GM11168 (cell line): ENCODE measurements around the gene ASAP2.

Source experiments
- in situ Hi-C: fragments of 300-500 bp; cut with MboI; formaldehyde crosslinking; loops from one replicate; pipeline ENCODE4 v1.12.0; 2022; ENCODE audit warnings: low sequenced_read_pairs; ENCODE audit not compliant: unreplicated experiment

The ASAP2 gene

DNA sequence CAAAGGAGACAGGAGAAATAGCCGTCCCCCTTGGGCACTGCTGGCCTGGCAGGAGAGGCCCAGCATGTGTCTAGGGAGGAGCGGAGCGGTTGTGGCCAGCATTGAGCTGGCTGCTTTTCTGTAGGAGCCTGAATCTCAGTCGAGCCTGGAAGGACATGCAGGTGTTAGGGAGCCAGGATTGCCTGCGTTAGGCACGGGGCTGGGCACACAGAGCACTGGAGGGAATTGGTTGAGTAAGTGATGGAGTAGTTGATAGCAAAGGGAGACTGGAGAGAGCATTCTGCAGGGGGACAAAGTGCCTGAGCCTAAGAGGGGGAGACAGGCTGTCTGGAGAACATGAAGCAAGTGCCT is 22.8 kb downstream of the ASAP2 start:
- in situ Hi-C loops = no loop called here

- in situ Hi-C loops = no loop called here
Measured at GRCh38 chr2:9230051-9230802, 23.6 kb downstream of the ASAP2 start.

DNA sequence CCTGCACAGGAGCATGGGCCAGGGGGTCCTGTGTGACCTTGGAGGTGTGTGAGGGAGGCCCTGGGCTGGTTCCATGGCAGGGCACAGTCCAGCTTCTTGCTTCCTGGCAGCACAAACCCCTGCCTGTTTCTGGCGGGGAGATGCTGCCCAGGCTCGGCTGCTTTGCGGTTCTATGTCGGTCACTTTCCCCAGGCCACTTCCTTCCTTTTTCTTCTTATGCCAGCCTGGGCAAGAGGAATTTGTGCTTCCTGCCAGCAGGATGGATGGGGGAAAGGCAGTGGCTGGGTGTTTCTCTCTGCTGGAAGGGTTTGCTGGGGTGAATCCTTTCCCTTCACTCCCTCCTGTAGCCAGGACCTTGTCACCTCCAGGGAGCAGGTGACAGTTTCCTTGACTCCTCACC is 24.3 kb downstream of the ASAP2 start:
- in situ Hi-C loops = no loop called here

DNA sequence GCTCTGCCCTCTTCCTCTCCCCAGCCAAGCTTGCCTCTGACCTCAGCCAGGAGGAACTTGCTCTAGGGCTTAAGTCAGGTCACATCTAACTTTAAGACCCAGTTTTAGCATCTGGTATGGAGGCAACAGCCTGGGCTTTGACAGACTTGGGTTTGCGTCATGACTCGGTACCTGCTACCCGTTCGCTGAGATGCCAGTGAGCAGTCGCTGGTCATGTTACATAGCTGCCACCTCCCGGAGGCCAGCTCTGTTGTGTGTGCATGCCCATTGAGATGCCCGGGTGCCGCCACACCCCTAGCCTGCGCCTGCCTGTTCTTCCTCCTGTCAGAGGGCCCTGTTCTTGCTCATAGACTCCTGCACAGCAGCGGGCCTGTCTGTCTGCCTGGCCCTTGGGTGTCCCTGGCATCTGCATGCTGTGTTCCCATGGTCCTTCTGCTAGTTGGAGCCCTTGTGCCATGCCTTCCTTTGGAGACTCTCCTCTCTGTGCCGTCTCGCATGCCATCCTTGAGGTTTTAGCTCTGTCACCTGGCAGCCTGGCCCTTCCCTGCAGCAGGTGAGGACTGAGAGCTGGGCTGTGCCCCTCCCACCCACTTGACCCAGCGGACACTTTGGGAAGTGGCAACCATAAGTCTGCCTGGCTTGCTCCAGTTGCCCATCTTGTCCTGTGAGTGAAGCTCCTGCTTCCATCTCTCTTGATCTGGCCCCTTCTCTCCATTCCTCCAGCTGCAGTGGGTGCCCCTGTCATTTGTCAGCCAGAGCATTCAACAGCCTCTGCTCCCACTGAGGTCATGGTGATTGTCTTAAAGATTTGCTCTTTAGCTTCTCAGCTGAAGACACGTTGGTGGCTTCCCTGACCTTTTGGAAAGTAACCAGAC is 24.9 kb downstream of the ASAP2 start:
- in situ Hi-C loops = no loop called here

- in situ Hi-C loops = no loop called here
Measured at GRCh38 chr2:9232166-9232479, 25.5 kb downstream of the ASAP2 start.

DNA sequence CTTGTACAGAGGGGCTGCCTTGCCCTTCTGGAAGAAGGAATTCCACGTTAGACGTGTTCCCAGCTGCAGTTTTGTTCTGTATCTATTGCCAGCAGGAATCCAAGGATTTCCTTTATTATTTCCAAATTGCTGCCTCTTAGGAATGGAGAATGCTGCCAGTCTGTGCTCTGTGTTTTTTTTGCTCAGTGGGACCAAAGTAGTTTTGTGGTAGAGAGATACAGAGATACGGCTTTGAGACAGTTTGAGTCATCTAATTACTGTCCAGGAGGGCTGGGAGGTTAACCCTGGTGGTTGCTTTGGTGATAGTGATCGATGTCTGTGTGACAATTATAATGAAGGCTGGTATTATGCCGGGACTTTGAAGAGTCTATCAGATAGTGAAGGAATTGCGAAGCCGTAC is 26.3 kb downstream of the ASAP2 start:
- in situ Hi-C loops = no loop called here

DNA sequence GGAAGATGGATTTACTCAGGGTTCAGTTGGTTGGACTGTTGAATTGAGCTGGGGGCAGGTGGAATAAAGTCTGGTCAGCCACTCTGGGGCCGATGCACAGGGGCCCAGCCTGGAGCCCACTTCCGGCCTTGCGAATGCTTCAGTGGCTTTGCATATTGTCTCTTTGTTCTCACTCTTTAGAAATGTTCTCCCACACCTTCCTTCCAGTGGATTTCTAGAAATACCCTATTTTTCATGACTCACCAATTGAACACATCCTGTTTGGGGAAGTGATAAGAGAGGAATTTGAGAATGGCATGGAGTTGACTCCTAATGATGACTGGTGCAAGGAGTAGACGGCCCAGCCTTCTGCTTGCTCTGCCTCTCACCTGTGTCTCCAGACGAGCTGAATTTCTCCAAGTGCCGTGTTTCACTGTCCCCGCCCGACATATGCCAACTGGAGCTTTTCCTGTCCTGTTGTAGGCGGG is 28.1 kb downstream of the ASAP2 start:
- in situ Hi-C loops = no loop called here

- in situ Hi-C loops = no loop called here
Measured at GRCh38 chr2:9235147-9236044, 28.8 kb downstream of the ASAP2 start.

GRCh38 chr2:9236045-9236344 is 29.4 kb downstream of the ASAP2 start:
- in situ Hi-C loops = no loop called here

DNA sequence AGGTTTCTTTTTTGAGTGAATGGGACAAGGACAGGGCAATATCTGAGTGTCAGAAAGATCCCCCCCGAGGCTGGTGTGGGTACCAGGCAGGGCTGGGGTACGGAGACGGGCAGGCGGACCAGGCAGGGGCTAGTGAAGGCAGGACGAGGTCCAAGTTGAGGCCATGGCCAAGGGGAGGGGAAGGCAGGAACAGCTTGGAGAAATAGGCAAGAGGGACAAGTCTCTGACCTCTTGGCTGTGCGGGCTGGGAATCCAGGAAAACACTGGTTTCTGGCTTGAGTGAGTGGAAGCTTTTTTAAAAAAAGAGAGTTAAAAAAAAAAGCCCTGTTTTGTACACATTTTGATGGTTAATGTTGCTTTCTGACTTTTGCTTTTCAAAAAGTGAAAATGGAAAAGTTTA is 30.3 kb downstream of the ASAP2 start:
- in situ Hi-C loops = no loop called here

GRCh38 chr2:9237831-9238230 is 31.2 kb downstream of the ASAP2 start:
- in situ Hi-C loops = no loop called here

DNA sequence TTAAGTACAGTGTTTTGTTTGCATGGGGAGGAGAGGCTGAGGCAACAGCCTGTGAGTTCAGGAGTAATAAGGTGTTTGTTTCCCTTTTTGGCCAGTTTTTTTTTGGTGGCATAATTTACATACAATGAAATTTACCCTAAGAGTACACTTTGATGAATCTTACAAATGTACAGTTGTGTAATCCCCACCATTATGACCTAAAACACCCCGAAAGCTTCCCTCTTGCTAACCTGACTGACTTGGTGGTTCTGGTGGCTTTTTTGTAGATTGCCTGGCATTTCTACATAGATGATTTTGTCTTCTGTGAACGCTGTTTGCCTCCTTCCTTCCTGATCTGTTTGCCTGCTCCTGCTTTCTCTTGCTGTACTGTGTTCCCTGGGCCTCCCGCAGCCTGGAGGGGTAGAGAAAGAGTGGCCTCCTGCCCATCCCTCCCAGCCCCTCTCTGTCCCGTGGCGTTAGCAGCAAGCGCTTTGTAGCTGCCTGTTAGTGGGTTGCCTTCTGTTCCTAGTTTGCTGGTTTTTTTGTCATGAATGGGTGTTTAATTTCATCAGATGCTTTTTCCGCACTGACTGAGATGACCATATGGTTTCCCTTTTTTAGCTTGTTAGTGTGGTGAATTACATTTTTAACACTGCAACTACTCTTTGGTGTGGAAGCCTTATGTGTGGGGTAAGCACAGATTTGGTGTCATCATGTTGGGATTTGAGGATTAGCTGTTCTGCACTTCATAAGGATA is 32.1 kb downstream of the ASAP2 start:
- in situ Hi-C loops = no loop called here

DNA sequence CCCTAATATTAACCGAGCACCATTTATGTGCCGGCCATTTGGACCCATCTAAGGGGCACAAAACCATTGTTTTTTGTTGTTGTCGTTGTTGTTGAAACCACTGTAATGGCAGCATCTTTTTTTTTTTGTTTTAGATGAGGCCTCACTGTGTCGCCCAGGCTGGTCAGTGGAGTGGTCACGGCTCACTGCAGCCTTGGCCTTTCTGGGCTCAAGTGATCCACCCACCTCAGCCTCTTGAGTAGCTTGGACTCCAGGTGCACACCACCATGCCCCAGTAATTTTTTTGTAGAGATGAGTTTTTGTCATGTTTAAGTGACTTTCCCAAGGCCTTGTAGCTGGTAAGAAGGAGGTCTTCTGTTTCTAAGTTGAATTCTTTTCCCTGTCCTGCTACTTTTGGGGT is 33.0 kb downstream of the ASAP2 start:
- in situ Hi-C loops = no loop called here

DNA sequence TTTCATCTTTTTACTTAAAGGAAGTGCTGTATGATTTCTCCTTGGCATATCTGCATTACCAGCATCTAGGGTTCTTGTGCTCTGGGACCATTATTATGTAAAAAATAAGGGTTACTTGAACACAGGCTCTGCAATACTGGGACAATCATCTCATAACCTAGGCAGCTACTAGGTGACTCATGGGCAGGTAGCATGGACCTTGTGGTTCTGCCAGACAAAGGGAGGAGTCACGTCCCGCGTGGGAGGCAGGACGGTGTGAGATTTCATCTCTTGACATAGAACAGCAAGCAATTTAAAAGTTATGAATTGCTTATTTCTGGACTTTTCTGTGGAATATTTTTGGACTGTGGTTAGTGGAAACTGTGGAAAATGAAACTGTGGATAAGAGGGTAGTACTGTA is 34.1 kb downstream of the ASAP2 start:
- in situ Hi-C loops = no loop called here

DNA sequence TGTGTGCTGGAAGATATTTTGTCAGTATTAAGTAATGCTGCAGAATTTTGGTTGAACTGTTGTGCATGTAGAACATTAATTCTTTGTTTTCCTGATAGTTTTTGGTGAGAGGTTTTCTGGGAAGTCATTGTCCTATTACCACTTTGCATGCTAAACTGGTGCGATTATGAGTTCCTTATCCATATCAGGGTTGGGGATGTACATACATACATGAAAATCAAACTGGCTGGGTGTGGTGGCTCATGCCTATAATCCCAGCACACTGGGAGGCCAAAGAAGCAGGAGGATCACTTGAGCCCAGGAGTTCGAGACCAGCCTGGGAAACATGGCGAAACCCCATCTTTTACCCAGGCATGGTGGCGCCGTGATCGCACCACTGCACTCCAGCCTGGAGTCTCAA is 34.6 kb downstream of the ASAP2 start:
- in situ Hi-C loops = no loop called here

DNA sequence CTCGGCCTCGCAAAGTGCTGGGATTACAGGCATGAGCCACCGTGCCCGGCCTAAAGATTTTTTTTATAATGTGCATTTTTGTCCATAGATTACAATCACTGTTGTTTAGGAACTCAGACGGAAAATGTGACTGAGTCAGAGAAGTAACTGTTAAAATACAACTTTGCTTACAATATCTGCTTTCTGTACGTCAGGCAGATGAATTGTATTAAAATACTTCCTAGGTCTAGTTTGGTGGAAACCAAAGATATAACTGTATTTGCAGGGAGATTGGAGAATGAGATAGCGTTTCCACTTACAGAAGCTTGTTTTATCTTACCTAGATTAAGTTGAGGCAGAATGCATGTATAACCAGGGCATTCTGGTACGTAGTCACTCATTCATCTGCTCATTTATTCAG is 36.7 kb downstream of the ASAP2 start:
- in situ Hi-C loops = no loop called here

GRCh38 chr2:9244985-9245544 is 38.5 kb downstream of the ASAP2 start:
- in situ Hi-C loops = no loop called here

DNA sequence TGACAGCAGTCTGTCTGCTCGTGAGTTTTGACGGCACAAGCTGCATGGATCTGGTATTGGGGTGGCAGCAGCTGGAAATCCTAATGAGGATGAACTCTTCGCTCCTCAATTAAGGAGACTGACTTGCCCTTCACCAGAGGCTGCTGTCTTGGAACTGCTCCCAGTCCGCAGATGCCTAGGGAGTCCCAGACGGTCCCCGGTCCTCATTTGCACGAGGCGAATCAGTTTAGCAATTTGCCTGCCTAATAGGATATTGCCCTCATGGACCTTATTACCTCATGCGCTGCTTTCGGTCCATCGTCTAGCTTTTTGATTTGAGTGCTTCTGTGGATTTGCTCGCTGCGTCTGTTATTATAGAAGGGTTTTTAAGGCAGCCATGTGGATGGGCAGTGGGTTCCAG is 40.6 kb downstream of the ASAP2 start:
- in situ Hi-C loops = no loop called here

- in situ Hi-C loops = no loop called here
Measured at GRCh38 chr2:9247786-9248185, 41.2 kb downstream of the ASAP2 start.

DNA sequence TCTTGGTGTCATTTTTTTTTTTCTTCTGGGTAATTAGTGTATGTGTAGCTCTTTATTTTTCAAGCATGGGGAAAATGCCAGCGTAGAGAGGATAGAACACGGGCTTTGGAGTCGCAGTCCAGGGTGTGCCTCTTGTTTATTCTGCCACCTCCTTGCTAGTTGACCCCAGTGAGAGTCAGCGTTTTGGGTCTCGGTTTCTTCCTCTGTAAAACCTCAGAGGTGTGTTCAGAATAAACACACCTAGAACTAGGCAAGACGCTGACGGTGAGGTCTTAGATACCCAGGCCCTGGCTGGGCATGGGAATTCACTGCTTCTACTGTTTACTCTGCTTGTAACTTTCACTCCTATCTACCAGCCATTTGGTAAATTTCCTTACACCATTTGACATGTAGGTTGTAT is 41.8 kb downstream of the ASAP2 start:
- in situ Hi-C loops = no loop called here
